Nephron (organoid): ENCODE data around the gene RNF220.
A peak's percentile ranks its signal among the peaks of the same experiment; 100 is the strongest.

Source experiments
- H3K27ac Mint-ChIP-seq, 3 experiments: 2 replicates each; pipeline ENCODE4 v1.8.0; 2020; ENCODE audit warnings: mixed read lengths in 3 of 3, mild to moderate bottlenecking in 2 of 3, moderate library complexity in 1 of 3
- H3K27me3 Mint-ChIP-seq: 2 replicates; pipeline ENCODE4 v1.8.0; 2021; ENCODE audit warnings: low read depth, mild to moderate bottlenecking, moderate library complexity, mixed read lengths
- H3K36me3 Mint-ChIP-seq: 2 replicates; pipeline ENCODE4 v1.8.0; 2020; ENCODE audit warnings: low read depth, mixed read lengths
- H3K4me1 Mint-ChIP-seq: 2 replicates; pipeline ENCODE4 v1.8.0; 2020; ENCODE audit warnings: mixed read lengths
- H3K4me3 Mint-ChIP-seq, 3 experiments: 2 replicates each; pipeline ENCODE4 v1.8.0; 2020; ENCODE audit warnings: mild to moderate bottlenecking in 3 of 3, mixed read lengths in 3 of 3, moderate library complexity in 2 of 3
- H3K9me3 Mint-ChIP-seq: 2 replicates; pipeline ENCODE4 v1.8.0; 2020; ENCODE audit warnings: mixed read lengths
- TF ChIP-seq, protein P1 (sequence below), 3 experiments: fragments of 200-600 bp; sonication (generic); IDR thresholded peaks; one replicate each; pipeline ENCODE4 v1.5.0; 2021; ENCODE audit warnings: antibody characterized with exemption in 3 of 3; ENCODE audit not compliant: unreplicated experiment in 3 of 3

RNF220 gene

GRCh38 chr1:44416408-44416807 lies 11.4 kb downstream of the RNF220 start:
- H3K4me1 Mint-ChIP-seq, result peaks cover 4% of the 10 kb centered on the region
- no peaks in the 10 kb centered on the region for H3K9me3 Mint-ChIP-seq
- H3K27ac Mint-ChIP-seq, result no peak overlapping the region
- TF ChIP-seq, protein P1, sequence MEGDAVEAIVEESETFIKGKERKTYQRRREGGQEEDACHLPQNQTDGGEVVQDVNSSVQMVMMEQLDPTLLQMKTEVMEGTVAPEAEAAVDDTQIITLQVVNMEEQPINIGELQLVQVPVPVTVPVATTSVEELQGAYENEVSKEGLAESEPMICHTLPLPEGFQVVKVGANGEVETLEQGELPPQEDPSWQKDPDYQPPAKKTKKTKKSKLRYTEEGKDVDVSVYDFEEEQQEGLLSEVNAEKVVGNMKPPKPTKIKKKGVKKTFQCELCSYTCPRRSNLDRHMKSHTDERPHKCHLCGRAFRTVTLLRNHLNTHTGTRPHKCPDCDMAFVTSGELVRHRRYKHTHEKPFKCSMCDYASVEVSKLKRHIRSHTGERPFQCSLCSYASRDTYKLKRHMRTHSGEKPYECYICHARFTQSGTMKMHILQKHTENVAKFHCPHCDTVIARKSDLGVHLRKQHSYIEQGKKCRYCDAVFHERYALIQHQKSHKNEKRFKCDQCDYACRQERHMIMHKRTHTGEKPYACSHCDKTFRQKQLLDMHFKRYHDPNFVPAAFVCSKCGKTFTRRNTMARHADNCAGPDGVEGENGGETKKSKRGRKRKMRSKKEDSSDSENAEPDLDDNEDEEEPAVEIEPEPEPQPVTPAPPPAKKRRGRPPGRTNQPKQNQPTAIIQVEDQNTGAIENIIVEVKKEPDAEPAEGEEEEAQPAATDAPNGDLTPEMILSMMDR (IDR thresholded peaks at IDR 0.05; ENCODE audit: unreplicated experiment in 3 of 3), result no peak
- H3K4me3 Mint-ChIP-seq, result no peak overlapping the region
- peaks cover 26% of the 10 kb centered on the region for H3K27me3 Mint-ChIP-seq
- no peaks in the 10 kb centered on the region for H3K36me3 Mint-ChIP-seq

DNA sequence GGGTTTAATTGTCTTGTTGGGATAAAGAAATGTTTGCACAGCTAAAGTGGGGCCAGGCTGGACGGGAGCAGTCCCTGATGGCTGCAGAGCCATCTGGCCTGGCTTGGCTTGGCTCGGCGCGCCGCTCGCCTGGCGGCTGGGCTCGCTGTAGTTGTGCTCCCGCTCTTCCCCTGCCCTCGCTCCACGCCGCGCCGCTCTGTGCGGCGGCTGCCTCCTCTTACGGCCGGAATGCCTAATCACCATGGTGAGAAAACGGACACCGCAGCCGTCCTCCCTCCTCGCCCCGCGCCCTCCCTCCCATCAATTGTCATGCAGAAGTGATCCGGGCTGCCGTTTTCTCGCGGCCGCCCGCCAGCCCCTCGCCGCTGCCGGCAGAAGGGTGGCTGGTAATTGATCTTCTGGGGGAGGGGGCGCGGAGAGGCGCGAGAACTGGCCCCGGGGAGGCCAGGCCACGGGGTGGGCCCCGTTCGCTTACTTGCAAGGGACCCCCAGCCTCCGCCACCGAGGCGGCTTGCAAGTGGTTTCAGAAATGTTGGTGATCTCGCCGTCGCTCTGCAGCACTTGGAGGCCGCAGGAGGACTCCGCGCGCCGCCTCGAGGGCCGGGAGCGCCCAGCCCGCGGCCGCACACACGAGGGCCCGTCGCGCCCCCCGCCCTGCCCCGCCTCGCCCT lies 12.4 kb downstream of the RNF220 start:
- Mint-ChIP-seq H3K27me3 (peaks cover 37% of the 10 kb centered on the region), H3K4me3 (peak overlapping the region; percentile 26 to 62 (median 59)), H3K36me3 (no peaks in the 10 kb centered on the region)

GRCh38 chr1:44418022-44418673 lies 13.1 kb downstream of the RNF220 start:
- TF ChIP-seq, protein P1 (IDR thresholded peaks at IDR 0.05; ENCODE audit: unreplicated experiment in 3 of 3), result no peak
- H3K4me1 Mint-ChIP-seq, result peaks cover 13% of the 10 kb centered on the region
- no peaks in the 10 kb centered on the region for H3K9me3 Mint-ChIP-seq
- H3K27me3 Mint-ChIP-seq, result peaks cover 43% of the 10 kb centered on the region
- H3K4me3 Mint-ChIP-seq, result peak overlapping the region; percentile 44 to 65 (median 55)
- no peak overlapping the region for H3K27ac Mint-ChIP-seq
- H3K36me3 Mint-ChIP-seq, result no peaks in the 10 kb centered on the region

More for the DNA sequence above, 12.4 kb downstream of the RNF220 start:
- Mint-ChIP-seq H3K4me1 (peaks cover 13% of the 10 kb centered on the region), H3K9me3 (no peaks in the 10 kb centered on the region), H3K27ac (no peak overlapping the region)
- TF ChIP-seq, protein P1 (IDR thresholded peaks at IDR 0.05; ENCODE audit: unreplicated experiment in 3 of 3), result no peak

GRCh38 chr1:44419901-44420300 lies 14.8 kb downstream of the RNF220 start:
- no peaks in the 10 kb centered on the region for H3K9me3 Mint-ChIP-seq
- peaks cover 23% of the 10 kb centered on the region for H3K4me1 Mint-ChIP-seq
- H3K27me3 Mint-ChIP-seq, result peaks cover 54% of the 10 kb centered on the region
- no peak overlapping the region for H3K27ac Mint-ChIP-seq
- no peaks in the 10 kb centered on the region for H3K36me3 Mint-ChIP-seq
- TF ChIP-seq, protein P1 (IDR thresholded peaks at IDR 0.05; ENCODE audit: unreplicated experiment in 3 of 3), result no peak
- no peak overlapping the region for H3K4me3 Mint-ChIP-seq

DNA sequence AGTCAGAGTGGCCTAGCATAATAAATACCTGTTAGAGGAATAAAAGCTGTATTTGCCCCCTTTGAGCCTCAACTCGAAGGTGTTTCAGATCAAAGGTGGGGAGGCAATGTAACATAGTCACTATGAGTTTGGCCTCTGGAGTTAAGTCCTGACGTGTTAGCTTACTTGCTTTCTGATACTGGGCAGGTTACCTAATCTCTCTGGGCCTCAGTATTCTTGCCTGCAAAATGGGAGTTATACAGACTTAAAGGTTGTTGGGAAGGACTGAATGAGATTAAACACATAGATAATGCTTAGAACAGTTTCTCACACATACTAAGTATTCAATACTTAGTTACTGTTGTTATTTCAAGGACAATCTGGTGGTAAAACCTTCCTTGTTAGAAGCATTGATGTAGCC lies 15.5 kb downstream of the RNF220 start:
- TF ChIP-seq, protein P1 (IDR thresholded peaks at IDR 0.05; ENCODE audit: unreplicated experiment in 3 of 3), result no peak
- no peaks in the 10 kb centered on the region for H3K9me3 Mint-ChIP-seq
- peaks cover 23% of the 10 kb centered on the region for H3K4me1 Mint-ChIP-seq
- peaks cover 54% of the 10 kb centered on the region for H3K27me3 Mint-ChIP-seq
- H3K4me3 Mint-ChIP-seq, result no peak overlapping the region
- no peak overlapping the region for H3K27ac Mint-ChIP-seq
- H3K36me3 Mint-ChIP-seq, result no peaks in the 10 kb centered on the region
